Measurements from ENCODE around the gene DELE1. TPM values are rescaled to one million over a fixed set of nuclear protein-coding genes. Genes with fewer than 3 reads are reported as not detected.

The DELE1 gene
- total and polyA plus RNA-seq, 4 donors, result 23.2 to 49.0 (median 40.3) TPM

DNA sequence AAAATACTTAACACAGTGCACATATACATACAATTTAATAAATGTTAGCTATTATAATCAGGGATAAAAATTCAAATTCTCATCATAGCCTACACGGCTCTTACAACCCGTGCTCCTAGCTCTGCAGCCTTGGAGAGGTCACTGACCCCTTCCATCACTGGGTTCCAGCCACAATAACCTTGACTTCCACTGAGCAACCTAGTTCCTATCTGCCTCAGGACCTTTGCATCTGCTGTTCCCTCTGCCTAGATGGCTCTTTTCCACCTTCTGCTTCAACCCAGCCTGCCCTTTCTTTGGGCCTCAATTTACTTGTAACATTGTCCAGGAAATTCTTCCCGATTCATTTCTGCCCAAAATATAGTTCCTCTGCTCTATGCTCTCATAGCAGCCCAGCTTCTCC, 8.9 kb upstream of the DELE1 start:
- no peaks in the 10 kb centered on the region for H3K36me3 ChIP-seq (ENCODE audit: control insufficient read depth in 4 of 4, insufficient read depth in 3 of 4, low read depth in 1 of 4, low read length in 3 of 4)
- H3K9me3 ChIP-seq (ENCODE audit: control insufficient read depth in 4 of 4, low read length in 3 of 4), result no peaks in the 10 kb centered on the region
- H3K27ac ChIP-seq (ENCODE audit: low read depth in 1 of 2, low read length in 2 of 2), result no peak overlapping the region
- DNase-seq (ENCODE audit: low spot score), result no peak
- peaks cover 6 to 16% (median 8%) of the 10 kb centered on the region in 4 donors for H3K4me1 ChIP-seq (ENCODE audit: control insufficient read depth in 4 of 4, insufficient read depth in 4 of 4, low read length in 3 of 4)
- no peaks in the 10 kb centered on the region for H3K27me3 ChIP-seq (ENCODE audit: control insufficient read depth in 4 of 4, insufficient read depth in 4 of 4, low read length in 3 of 4)
- TF ChIP-seq RAD21 (IDR thresholded peaks at IDR 0.05) (no peak), YY1 (IDR thresholded peaks at IDR 0.05) (no peak), FOXA1 (IDR thresholded peaks at IDR 0.05) (no peak), EGR1 (IDR thresholded peaks at IDR 0.05; ENCODE audit: low read depth in 2 of 2) (no peak), FOXA2 (IDR thresholded peaks at IDR 0.05) (no peak), HNF4A (conservative IDR thresholded peaks at IDR 0.05) (no peak), SP1 (IDR thresholded peaks at IDR 0.05) (no peak), JUND (IDR thresholded peaks at IDR 0.05) (no peak), TAF1 (conservative IDR thresholded peaks at IDR 0.05) (no peak), GABPA (IDR thresholded peaks at IDR 0.05 in 1 of 2, conservative IDR thresholded peaks at IDR 0.05 in 1 of 2) (no peak), RXRA (IDR thresholded peaks at IDR 0.05) (no peak), NR2F2 (IDR thresholded peaks at IDR 0.05) (no peak), HNF4G (IDR thresholded peaks at IDR 0.05) (no peak)
- TF ChIP-seq, protein P1, sequence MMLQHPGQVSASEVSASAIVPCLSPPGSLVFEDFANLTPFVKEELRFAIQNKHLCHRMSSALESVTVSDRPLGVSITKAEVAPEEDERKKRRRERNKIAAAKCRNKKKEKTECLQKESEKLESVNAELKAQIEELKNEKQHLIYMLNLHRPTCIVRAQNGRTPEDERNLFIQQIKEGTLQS (IDR thresholded peaks at IDR 0.05), result no peak
- TF ChIP-seq, protein P2, sequence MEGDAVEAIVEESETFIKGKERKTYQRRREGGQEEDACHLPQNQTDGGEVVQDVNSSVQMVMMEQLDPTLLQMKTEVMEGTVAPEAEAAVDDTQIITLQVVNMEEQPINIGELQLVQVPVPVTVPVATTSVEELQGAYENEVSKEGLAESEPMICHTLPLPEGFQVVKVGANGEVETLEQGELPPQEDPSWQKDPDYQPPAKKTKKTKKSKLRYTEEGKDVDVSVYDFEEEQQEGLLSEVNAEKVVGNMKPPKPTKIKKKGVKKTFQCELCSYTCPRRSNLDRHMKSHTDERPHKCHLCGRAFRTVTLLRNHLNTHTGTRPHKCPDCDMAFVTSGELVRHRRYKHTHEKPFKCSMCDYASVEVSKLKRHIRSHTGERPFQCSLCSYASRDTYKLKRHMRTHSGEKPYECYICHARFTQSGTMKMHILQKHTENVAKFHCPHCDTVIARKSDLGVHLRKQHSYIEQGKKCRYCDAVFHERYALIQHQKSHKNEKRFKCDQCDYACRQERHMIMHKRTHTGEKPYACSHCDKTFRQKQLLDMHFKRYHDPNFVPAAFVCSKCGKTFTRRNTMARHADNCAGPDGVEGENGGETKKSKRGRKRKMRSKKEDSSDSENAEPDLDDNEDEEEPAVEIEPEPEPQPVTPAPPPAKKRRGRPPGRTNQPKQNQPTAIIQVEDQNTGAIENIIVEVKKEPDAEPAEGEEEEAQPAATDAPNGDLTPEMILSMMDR (IDR thresholded peaks at IDR 0.05; ENCODE audit: low read depth, low read length, missing input control), result no peak
- TF ChIP-seq, protein P3, sequence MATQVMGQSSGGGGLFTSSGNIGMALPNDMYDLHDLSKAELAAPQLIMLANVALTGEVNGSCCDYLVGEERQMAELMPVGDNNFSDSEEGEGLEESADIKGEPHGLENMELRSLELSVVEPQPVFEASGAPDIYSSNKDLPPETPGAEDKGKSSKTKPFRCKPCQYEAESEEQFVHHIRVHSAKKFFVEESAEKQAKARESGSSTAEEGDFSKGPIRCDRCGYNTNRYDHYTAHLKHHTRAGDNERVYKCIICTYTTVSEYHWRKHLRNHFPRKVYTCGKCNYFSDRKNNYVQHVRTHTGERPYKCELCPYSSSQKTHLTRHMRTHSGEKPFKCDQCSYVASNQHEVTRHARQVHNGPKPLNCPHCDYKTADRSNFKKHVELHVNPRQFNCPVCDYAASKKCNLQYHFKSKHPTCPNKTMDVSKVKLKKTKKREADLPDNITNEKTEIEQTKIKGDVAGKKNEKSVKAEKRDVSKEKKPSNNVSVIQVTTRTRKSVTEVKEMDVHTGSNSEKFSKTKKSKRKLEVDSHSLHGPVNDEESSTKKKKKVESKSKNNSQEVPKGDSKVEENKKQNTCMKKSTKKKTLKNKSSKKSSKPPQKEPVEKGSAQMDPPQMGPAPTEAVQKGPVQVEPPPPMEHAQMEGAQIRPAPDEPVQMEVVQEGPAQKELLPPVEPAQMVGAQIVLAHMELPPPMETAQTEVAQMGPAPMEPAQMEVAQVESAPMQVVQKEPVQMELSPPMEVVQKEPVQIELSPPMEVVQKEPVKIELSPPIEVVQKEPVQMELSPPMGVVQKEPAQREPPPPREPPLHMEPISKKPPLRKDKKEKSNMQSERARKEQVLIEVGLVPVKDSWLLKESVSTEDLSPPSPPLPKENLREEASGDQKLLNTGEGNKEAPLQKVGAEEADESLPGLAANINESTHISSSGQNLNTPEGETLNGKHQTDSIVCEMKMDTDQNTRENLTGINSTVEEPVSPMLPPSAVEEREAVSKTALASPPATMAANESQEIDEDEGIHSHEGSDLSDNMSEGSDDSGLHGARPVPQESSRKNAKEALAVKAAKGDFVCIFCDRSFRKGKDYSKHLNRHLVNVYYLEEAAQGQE (IDR thresholded peaks at IDR 0.05), result no peak
- TF ChIP-seq, protein P4, sequence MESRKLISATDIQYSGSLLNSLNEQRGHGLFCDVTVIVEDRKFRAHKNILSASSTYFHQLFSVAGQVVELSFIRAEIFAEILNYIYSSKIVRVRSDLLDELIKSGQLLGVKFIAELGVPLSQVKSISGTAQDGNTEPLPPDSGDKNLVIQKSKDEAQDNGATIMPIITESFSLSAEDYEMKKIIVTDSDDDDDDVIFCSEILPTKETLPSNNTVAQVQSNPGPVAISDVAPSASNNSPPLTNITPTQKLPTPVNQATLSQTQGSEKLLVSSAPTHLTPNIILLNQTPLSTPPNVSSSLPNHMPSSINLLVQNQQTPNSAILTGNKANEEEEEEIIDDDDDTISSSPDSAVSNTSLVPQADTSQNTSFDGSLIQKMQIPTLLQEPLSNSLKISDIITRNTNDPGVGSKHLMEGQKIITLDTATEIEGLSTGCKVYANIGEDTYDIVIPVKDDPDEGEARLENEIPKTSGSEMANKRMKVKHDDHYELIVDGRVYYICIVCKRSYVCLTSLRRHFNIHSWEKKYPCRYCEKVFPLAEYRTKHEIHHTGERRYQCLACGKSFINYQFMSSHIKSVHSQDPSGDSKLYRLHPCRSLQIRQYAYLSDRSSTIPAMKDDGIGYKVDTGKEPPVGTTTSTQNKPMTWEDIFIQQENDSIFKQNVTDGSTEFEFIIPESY (IDR thresholded peaks at IDR 0.05), result no peak
- TF ChIP-seq, protein P5, sequence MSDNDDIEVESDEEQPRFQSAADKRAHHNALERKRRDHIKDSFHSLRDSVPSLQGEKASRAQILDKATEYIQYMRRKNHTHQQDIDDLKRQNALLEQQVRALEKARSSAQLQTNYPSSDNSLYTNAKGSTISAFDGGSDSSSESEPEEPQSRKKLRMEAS (IDR thresholded peaks at IDR 0.05), result no peak
- H3K9ac ChIP-seq (ENCODE audit: low read depth in 1 of 2, low read length in 2 of 2), result no peak overlapping the region
- WGBS, result 96% methylated on average over 3 of the region's 3 CpGs
- no peak overlapping the region for H3K4me3 ChIP-seq (ENCODE audit: low read depth in 1 of 3, low read length in 3 of 3)

All from liver (tissue), 9 donors.